ENCODE measurements around the gene C6orf136.

Gene C6orf136

GRCh38 chr6:30646450-30647241, at the start of gene C6orf136:
C6orf136 (plus strand) TSS chr6:30647133; CDS start chr6:30647232, 99 bp downstream.
- DNase-seq = peak; percentile 89

DNA sequence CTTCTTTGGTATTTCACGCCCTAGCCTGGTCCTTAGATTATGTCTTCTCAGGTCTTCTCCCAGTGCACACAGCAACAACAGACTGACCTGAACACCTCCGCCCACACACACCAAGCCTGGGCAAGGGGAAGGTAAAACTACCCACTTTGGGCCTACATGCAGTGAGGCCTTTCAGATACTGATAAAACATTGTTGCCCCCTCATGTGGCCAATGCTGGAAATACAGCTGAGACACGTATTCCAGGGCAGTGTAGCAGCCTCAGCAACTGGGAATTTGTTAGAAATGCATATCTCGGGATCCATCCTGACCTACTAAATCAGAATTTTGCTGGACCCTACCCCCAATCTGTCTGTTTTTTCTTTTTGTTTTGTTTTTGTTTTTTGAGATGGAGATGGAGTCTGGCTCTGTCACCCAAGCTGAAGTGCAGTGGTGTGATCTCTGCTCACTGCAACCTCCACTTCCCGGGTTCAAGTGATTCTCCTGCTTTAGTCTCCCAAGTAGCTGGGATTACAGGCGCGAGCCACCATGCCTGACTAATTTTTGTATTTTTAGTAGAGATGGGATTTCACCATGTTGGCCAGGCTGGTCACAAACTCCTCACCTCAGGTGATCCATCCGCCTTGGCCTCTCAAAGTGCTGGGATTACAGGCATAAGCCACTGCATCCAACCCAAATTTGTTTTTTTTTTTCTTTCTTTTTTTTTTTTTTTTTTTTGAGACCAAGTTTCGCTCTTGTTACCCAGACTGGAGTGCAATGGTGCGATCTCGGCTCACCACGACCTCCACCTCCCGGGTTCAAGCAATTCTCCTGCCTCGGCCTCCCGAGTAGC, 49.4 kb upstream of the C6orf136 start:
- peak; percentile 61 for DNase-seq

- DNase-seq = no peak
These were observed 47.9 kb upstream of the C6orf136 start for GRCh38 chr6:30598912-30599624.

DNA sequence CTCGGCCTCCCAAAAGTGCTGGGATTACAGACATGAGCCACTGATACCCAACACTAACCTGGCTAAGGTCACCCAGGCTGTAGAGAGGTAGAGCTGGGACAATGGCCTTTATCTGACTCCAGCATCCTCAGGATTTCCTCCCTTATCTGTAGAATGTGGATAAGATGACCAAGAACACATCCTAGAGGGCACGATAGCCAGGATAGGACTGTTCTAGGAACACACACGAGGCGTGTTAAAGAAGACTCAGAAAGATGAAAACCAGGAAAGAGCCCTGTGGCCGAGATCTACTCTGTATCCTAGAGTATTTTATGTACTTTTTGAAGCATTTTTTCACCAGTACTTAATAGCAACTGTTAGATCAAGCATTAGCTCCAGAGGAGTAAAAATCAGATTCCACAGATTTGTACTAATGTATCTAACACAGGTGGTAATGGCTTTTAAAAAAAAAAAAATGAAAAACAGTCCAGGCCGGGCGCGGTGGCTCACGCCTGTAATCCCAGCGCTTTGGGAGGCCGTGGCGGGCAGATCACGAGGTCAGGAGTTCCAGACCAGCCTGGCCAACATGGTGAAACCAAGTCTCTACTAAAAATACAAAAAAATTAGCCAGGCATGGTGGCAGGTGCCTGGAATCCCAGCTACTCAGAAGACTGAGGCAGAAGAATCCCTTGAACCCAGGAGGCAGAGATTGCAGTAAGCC, 47.2 kb upstream of the C6orf136 start:
- DNase-seq = no peak

GRCh38 chr6:30600451-30600961, 46.4 kb upstream of the C6orf136 start:
- DNase-seq = no peak

- DNase-seq = no peak
These were observed 45.5 kb upstream of the C6orf136 start for GRCh38 chr6:30601436-30601814.

- DNase-seq = no peak
These were observed 44.9 kb upstream of the C6orf136 start for GRCh38 chr6:30601815-30602641.

GRCh38 chr6:30603961-30604360, 43.0 kb upstream of the C6orf136 start:
- DNase-seq = no peak

- DNase-seq = no peak
These were observed 36.9 kb upstream of the C6orf136 start for GRCh38 chr6:30610065-30610464.

DNA sequence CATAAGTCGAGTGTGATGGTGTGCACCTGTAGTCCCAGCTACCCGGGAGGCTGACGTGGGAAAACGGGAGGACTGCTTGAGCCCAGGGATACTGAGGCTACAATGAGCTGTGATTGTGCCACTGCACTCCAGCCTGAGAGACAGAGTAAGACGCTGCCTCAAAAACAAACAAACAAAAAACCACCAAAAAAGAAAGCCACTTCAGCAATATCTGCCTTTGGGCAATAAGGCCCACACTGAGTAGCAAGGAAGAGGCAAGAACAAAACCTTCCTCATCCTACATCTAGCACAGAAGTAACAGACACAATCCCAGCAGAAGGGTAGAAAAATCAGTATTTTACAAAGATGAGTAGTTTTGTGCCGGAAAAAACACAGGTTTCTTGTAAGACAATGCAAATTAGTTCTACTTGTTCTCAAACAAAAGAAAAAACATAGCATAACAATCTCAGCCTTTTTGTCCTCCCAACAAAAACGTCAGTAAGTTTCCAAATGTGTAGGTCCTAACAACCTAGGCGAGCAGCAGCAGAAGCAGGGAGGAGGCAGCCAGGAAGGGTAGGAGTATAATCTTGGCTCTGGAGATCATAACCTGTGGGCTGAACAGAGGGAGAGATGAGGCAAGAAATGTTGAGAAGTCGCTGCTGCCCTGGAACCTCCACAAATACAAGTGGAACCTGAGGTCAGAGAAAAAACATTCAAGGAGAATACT, 35.6 kb upstream of the C6orf136 start:
- DNase-seq = no peak

- no peak for DNase-seq
These were observed 35.1 kb upstream of the C6orf136 start for GRCh38 chr6:30611856-30612194.

DNA sequence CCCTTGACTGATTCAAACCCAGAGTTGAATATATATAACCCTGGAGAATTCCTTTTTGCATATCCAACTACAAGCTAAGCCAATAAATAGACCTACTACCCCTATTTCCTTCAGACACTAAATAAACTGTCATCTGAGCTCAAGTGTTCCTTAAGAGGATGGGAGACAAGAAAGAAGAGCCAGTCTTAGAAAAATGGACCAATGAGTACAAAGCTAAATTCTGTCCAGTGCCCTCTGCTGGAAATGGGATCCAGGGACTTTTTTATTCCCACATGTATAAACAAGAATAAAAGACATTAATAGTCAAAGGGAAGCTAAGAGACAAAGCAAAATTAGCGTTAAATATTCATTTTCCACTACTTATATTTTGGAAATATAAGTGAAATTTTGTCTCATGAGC, 34.7 kb upstream of the C6orf136 start:
- peak; percentile 20 for DNase-seq

DNA sequence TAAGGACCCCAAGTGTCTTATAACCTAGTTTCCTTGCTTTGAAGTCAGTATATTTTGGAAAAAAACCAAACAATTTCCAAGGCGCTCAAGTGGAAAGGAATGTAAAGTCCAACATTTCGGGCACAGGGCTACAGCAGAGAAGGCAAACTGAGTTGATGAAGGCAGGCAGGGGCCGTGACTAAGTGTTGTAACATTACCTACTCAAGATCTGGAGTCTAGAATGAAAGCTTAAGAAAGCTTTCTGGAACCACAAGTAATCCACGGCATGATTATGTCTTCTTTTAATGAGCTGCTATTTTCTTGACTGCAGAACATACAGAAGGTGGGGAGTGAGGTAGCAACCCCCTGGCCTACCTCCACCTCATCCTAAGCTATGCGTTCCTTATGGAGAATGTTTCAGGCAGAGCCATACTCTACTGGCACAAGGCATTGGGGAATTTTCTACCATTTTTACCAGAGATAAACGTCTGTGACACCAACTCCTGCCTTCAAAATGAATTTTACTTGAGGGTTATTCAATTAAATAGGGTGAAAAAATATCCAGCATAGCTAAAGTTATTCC, 34.2 kb upstream of the C6orf136 start:
- DNase-seq = peak; percentile 16

- DNase-seq = peak; percentile 14
These were observed 33.5 kb upstream of the C6orf136 start for GRCh38 chr6:30613251-30614043.

DNA sequence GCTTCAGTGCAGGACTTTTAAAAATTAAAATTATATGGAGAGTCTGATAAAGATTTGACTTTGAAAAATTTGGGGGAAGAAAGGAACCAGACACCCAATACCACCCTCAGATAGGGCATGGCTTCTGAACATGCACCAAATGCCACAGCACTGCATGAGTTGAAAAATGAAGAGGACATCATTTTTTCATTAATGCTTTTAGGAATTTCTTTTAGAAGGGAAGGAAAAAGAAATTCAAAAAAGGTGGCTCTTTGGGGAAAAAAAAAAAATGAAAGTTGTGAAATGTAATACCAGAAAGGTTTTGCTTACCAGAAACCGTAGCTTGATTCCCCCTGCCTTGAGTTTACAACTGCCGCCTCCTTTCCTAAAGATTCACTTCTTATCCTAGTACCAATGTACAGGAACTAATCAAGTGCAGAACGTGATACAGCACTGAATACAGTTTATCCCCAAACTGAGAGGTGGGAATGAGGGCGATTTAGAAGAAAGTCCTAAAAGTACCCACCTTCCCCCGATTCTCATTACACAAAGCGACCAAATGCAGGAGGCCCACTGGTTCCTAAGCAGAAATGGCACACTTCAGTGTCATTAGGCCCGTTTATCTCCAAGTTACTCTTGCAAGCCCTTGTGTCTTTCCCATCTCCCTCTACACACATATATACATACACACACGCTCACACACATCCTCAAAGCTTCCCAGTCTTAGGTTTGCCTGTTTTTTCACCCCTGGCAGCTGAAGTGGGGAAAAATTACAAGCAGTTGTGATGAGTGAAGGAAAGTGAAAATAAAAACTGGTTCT, 32.7 kb upstream of the C6orf136 start:
- DNase-seq = no peak

DNA sequence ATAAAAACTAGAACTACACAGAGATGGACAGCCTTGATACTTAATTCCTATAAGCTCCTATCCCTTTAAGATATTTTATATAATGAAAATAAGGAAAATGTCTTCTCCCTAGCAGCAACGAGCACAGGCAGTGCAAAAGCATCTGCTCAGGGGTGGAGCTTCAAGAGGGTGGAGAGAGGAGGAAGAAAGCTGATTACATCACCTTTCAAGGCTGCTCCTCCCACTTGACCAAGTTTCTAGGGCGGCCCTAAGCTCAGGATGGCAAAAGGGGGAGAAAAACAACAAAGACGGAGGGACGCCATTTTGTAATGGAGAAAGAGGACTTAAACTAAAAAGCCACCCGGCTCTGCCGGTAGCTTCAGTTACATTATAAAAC, 32.1 kb upstream of the C6orf136 start:
- DNase-seq = peak; percentile 97

DNA sequence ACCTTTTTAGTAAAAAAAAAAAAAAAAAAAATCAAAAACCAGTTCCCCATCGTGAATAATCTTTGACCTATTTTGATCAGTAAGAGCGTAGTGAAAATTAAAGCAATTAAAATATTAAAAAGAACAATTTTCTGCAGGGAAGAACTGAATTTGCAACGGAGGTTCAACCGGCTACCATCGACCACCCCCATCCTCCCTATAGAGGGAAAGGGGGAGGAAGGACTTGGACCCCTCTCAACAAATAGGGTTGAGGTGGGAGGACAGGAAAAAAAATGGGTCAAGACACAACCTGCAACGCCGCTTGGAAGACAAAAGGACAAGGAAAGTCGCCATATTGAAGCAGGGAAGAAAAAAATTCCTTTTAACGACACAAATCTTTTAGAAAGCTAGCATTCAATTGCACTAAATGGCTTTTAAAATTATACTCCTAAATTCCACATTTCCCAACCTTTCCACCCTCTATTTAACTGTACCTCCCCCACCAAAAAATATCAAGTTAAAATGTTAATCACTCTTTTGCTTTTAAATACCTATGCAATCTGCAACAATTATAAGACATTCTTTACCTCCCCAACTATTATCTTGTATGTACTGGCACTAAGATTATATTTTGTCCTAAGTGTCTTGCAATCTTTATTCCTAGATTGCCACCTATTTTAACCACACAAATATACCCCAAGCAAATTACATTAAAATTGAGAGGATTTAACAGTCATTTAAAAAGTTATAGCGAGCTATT, 31.5 kb upstream of the C6orf136 start:
- peak; percentile 82 for DNase-seq
